ENCODE results near the gene SSC5D. TPM values are rescaled to one million over a fixed set of nuclear protein-coding genes. Genes with fewer than 3 reads are reported as not detected.

SSC5D gene
- total and polyA plus RNA-seq, 9 of the 15 experiments (the other 6 are each of a cell fraction or from before 2014, with no cell fraction given) = 0.04 to 0.71 (median 0.14) TPM; not detected in 2

- no peak for TF ChIP-seq NR0B1 (IDR thresholded peaks at IDR 0.05; ENCODE audit: partially characterized antibody)
- TF ChIP-seq CBX2 (IDR thresholded peaks at IDR 0.05; ENCODE audit: insufficient read depth, low read length, poor library complexity, severe bottlenecking) = no peak
- TF ChIP-seq MAFK (IDR thresholded peaks at IDR 0.05; ENCODE audit: low read length) = no peak
- no peak for TF ChIP-seq HSF4 (CRISPR knock-in tag; IDR thresholded peaks at IDR 0.05; ENCODE audit: borderline replicate concordance)
- no peak for TF ChIP-seq ZFPM2 (CRISPR knock-in tag; IDR thresholded peaks at IDR 0.05)
- no peak for TF ChIP-seq FOXM1 (IDR thresholded peaks at IDR 0.05; ENCODE audit: low read depth)
- TF ChIP-seq FOXM1 (CRISPR knock-in tag; IDR thresholded peaks at IDR 0.05; ENCODE audit: low read depth) = peak; percentile 96
- no peak for TF ChIP-seq C11orf30 (IDR thresholded peaks at IDR 0.05; ENCODE audit: low read depth)
- peak; percentile 95 for TF ChIP-seq ZNF124 (CRISPR knock-in tag; IDR thresholded peaks at IDR 0.05)
- TF ChIP-seq SMC3 (conservative IDR thresholded peaks at IDR 0.05; ENCODE audit: insufficient read depth, low read depth, low read length) = peak; percentile 79
- TF ChIP-seq USF2 (CRISPR knock-in tag; IDR thresholded peaks at IDR 0.05) = peak; percentile 76
- TF ChIP-seq POLR2G (IDR thresholded peaks at IDR 0.05; ENCODE audit: low read depth, low read length) = peak; percentile 55; the same call in 1 of the 2 replicates
- TF ChIP-seq SAP30 (IDR thresholded peaks at IDR 0.05; ENCODE audit: borderline replicate concordance, insufficient read depth, low read depth, low read length, poor library complexity, severe bottlenecking) = no peak
- TF ChIP-seq HMG20A (CRISPR knock-in tag; conservative IDR thresholded peaks at IDR 0.05) = no peak
- no peak; the same call in none of the 2 replicates for TF ChIP-seq TEAD4 (IDR thresholded peaks at IDR 0.05; ENCODE audit: low read length)
- TF ChIP-seq TEAD4 (CRISPR knock-in tag; IDR thresholded peaks at IDR 0.05; ENCODE audit: borderline replicate concordance) = peak; percentile 100
- peak; percentile 36; the same call in 1 of the 2 replicates for TF ChIP-seq DPF2 (IDR thresholded peaks at IDR 0.05)
- no peak for TF ChIP-seq SIX5 (IDR thresholded peaks at IDR 0.05; ENCODE audit: borderline replicate concordance in 1 of 2, insufficient read depth in 1 of 2, low read depth in 1 of 2, low read length in 2 of 2)
- TF ChIP-seq ATF6 (CRISPR knock-in tag; IDR thresholded peaks at IDR 0.05) = peak; percentile 99
- TF ChIP-seq THAP12 (CRISPR knock-in tag; IDR thresholded peaks at IDR 0.05) = 0 out of 2 replicates have a peak, but pooled peaks have one; percentile 14
- TF ChIP-seq NCOA2 (IDR thresholded peaks at IDR 0.05; ENCODE audit: partially characterized antibody in 2 of 2) = no peak
Observed at GRCh38 chr19:55503502-55504251, 15.4 kb downstream of the SSC5D start (continued).
